ENCODE measurements around the gene TASOR2.

DNA sequence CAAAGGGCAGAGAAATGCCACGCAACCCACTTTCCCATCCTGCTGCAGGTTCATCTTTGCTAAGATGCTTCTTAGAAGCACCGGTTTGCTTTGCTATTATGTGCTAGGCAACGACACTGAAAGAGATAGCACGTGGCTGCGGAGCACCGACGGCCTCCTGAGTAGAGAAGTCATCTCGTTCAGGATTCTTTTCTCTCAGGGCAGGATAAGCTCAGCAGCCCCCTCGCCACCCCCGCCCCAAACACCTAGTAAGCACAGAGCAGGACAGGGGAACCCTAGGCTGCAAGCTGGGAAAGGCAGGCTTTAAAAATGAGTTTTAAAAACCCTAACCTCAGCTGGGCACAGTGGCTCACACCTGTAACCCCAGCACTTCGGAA is 33.3 kb upstream of the TASOR2 start:
- TF ChIP-seq FOS (IDR thresholded peaks at IDR 0.05; ENCODE audit: borderline replicate concordance, insufficient read depth, low read length) (no peak), POLR2A (IDR thresholded peaks at IDR 0.05; ENCODE audit: low read depth, low read length) (no peak), POLR2AphosphoS5 (IDR thresholded peaks at IDR 0.05; ENCODE audit: insufficient read depth, low read depth, low read length) (no peak), EZH2 (IDR thresholded peaks at IDR 0.05; ENCODE audit: borderline replicate concordance, low read depth, low read length, severe bottlenecking) (no peak), MAX (IDR thresholded peaks at IDR 0.05; ENCODE audit: insufficient read depth, insufficient read length) (no peak), MYC (IDR thresholded peaks at IDR 0.05; ENCODE audit: low read depth, low read length) (no peak)
- TF ChIP-seq, protein P1, sequence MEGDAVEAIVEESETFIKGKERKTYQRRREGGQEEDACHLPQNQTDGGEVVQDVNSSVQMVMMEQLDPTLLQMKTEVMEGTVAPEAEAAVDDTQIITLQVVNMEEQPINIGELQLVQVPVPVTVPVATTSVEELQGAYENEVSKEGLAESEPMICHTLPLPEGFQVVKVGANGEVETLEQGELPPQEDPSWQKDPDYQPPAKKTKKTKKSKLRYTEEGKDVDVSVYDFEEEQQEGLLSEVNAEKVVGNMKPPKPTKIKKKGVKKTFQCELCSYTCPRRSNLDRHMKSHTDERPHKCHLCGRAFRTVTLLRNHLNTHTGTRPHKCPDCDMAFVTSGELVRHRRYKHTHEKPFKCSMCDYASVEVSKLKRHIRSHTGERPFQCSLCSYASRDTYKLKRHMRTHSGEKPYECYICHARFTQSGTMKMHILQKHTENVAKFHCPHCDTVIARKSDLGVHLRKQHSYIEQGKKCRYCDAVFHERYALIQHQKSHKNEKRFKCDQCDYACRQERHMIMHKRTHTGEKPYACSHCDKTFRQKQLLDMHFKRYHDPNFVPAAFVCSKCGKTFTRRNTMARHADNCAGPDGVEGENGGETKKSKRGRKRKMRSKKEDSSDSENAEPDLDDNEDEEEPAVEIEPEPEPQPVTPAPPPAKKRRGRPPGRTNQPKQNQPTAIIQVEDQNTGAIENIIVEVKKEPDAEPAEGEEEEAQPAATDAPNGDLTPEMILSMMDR (IDR thresholded peaks at IDR 0.05; ENCODE audit: extremely low read depth in 1 of 2, insufficient read depth in 1 of 2, low read depth in 1 of 2, low read length in 2 of 2): no peak
